Embryonic facial prominence (tissue), 1 donor: ENCODE results near the gene TRPM1.

ENCODE experiments used
- DNase-seq: peaks from one replicate; pipeline ENCODE4 v3.0.0-alpha.2; 2016; ENCODE audit errors: extremely low spot score

The TRPM1 gene

GRCh38 chr15:31049682-31050615 is 51.6 kb downstream of the TRPM1 start:
- DNase-seq, result no peak

GRCh38 chr15:31049111-31049510 is 52.4 kb downstream of the TRPM1 start:
- no peak for DNase-seq

- DNase-seq, result no peak
Observed at GRCh38 chr15:31047437-31047836, 54.1 kb downstream of the TRPM1 start.

- DNase-seq, result no peak
Observed at GRCh38 chr15:31046759-31047359, 54.7 kb downstream of the TRPM1 start.

GRCh38 chr15:31045606-31046005 is 55.9 kb downstream of the TRPM1 start:
- no peak for DNase-seq

- peak; percentile 51 for DNase-seq
Observed at GRCh38 chr15:31042751-31043150, 58.8 kb downstream of the TRPM1 start.

GRCh38 chr15:31041610-31042009 is 59.9 kb downstream of the TRPM1 start:
- DNase-seq, result no peak

- DNase-seq, result no peak
Observed at GRCh38 chr15:31040611-31041010, 60.9 kb downstream of the TRPM1 start.

- no peak for DNase-seq
Observed at GRCh38 chr15:31039961-31040360, 61.6 kb downstream of the TRPM1 start.

- DNase-seq, result no peak
Observed at GRCh38 chr15:31037731-31038477, 63.6 kb downstream of the TRPM1 start.

GRCh38 chr15:31036783-31037182 is 64.7 kb downstream of the TRPM1 start:
- DNase-seq, result no peak

GRCh38 chr15:31035610-31036009 is 65.9 kb downstream of the TRPM1 start:
- no peak for DNase-seq

- DNase-seq, result no peak
Observed at GRCh38 chr15:31034152-31034551, 67.4 kb downstream of the TRPM1 start.

- no peak for DNase-seq
Observed at GRCh38 chr15:31032961-31033371, 68.6 kb downstream of the TRPM1 start.

- no peak for DNase-seq
Observed at GRCh38 chr15:31031471-31032067, 70.0 kb downstream of the TRPM1 start.

- DNase-seq, result no peak
Observed at GRCh38 chr15:31027910-31028578, 73.5 kb downstream of the TRPM1 start.

- no peak for DNase-seq
Observed at GRCh38 chr15:31025996-31026395, 75.5 kb downstream of the TRPM1 start.

- no peak for DNase-seq
Observed at GRCh38 chr15:31024979-31025378, 76.5 kb downstream of the TRPM1 start.

- DNase-seq, result no peak
Observed at GRCh38 chr15:31024330-31024729, 77.2 kb downstream of the TRPM1 start.

- no peak for DNase-seq
Observed at GRCh38 chr15:31023841-31024240, 77.7 kb downstream of the TRPM1 start.

GRCh38 chr15:31021067-31021665 is 80.4 kb downstream of the TRPM1 start:
- DNase-seq, result no peak
